ENCODE data around the gene SCRG1. TPM values are rescaled to one million over a fixed set of nuclear protein-coding genes. Genes with fewer than 3 reads are reported as not detected.

The SCRG1 gene
- total RNA-seq, result under 0.01 and 0.32 TPM in 2 replicates

GRCh38 chr4:173398779-173399415 is at the start of gene SCRG1:
SCRG1 (minus strand) TSS chr4:173399116; CDS start chr4:173391414, 7,702 bp downstream.
- no peak for DNase-seq (ENCODE audit: low read depth)
- H3K4me3 ChIP-seq (ENCODE audit: low read depth, low read length), result no peak within 1 kb of the TSS

GRCh38 chr4:173448103-173448502 is 49.2 kb upstream of the SCRG1 start:
- peak; percentile 64 for DNase-seq (ENCODE audit: low read depth)
- no peak for TF ChIP-seq CTCF (IDR thresholded peaks at IDR 0.05; ENCODE audit: insufficient read depth, low read depth, low read length)
- no peak overlapping the region for H3K4me3 ChIP-seq (ENCODE audit: low read depth, low read length)

More at GRCh38 chr4:173398779-173399415, at the start of gene SCRG1:
- TF ChIP-seq CTCF (IDR thresholded peaks at IDR 0.05; ENCODE audit: insufficient read depth, low read depth, low read length), result no peak

GRCh38 chr4:173446416-173446815 is 47.5 kb upstream of the SCRG1 start:
- no peak for DNase-seq (ENCODE audit: low read depth)
- TF ChIP-seq CTCF (IDR thresholded peaks at IDR 0.05; ENCODE audit: insufficient read depth, low read depth, low read length), result no peak
- no peak overlapping the region for H3K4me3 ChIP-seq (ENCODE audit: low read depth, low read length)

DNA sequence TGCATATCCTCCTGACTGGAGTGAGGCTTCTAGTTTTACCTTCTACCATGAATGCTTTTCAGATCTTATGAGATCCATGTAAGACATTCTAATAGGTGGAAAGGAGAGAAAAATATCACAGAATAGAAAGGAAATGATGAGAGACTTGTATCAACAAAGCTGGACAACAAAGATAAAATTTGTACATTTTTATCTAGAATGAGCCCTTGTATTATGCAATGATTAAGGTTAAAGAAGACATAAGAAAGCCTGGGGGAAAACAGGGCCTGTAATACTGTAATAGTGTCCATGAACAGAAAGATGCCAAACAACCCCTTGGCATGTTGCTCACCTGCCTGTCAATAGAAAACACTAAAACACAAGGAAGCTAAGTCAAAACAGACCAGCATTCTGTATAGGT is 44.2 kb upstream of the SCRG1 start:
- DNase-seq (ENCODE audit: low read depth), result no peak
- H3K4me3 ChIP-seq (ENCODE audit: low read depth, low read length), result no peak overlapping the region
- no peak for TF ChIP-seq CTCF (IDR thresholded peaks at IDR 0.05; ENCODE audit: insufficient read depth, low read depth, low read length)

DNA sequence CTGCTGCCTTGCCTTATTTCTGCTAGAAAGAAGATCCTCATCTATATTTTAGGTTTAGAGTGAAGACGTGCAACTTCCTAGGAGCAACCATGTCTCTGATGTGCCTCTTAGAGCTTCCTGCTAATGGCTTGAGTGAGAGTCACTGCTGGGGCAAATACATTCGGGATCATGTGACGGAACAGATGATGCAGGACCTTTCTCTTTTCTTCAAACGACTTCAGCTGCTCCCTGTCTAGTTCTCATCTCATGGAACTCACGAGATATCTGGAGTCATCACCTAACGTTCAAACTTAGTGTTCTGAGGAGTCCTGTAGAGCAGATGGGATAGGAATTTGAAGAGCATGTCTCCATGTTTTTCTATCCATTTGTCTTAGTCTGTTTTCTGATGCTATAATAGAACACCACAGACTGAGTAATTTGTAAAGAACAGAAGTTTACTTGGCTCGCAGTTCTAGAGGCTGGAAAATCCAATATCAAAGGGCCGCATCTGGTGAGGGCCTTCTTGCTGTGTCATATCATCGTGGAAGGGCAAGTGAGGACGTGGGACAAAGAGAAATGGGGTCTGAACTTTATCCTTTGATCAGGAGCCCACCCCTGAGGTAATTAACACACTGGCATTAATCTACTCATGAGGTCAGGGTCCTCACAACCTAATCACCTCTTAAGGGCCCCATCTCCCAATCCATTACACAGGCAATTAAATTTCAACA is 43.5 kb upstream of the SCRG1 start:
- no peak for TF ChIP-seq CTCF (IDR thresholded peaks at IDR 0.05; ENCODE audit: insufficient read depth, low read depth, low read length)
- no peak for DNase-seq (ENCODE audit: low read depth)
- no peak overlapping the region for H3K4me3 ChIP-seq (ENCODE audit: low read depth, low read length)

DNA sequence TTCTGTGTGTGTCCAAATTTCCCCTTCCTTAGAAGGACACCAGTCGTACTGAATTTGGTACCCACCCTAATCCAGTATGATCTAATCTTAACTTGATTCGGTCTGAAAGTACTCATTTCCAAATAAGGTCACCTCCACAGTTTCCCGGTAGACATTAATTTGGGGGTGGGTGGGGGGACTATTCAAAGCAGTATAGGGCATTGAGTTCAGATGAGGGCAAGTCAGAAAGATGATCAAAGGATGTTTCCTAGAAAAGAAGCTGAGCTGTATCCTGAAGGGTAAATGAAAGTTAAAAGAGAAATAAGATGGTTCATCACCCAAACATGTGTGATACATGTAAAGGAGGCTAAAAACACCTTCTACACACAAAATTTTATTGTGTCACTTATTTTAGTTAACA is 42.0 kb upstream of the SCRG1 start:
- no peak overlapping the region for H3K4me3 ChIP-seq (ENCODE audit: low read depth, low read length)
- DNase-seq (ENCODE audit: low read depth), result no peak
- TF ChIP-seq CTCF (IDR thresholded peaks at IDR 0.05; ENCODE audit: insufficient read depth, low read depth, low read length), result no peak

All from fibroblast of villous mesenchyme (primary cell).